HS-27A (cell line): ENCODE results near the gene KLHL30.

Experiments used
- DNase-seq: peaks from one replicate; pipeline ENCODE4 v3.0.0-alpha.2; 2012; ENCODE audit warnings: low read depth, missing footprints

Gene KLHL30

GRCh38 chr2:238145851-238146250, 7.4 kb downstream of the KLHL30 start:
- no peak for DNase-seq

GRCh38 chr2:238146884-238147544, 8.5 kb downstream of the KLHL30 start:
- no peak for DNase-seq

- no peak for DNase-seq
Observed at GRCh38 chr2:238148981-238149380, 10.5 kb downstream of the KLHL30 start.

- DNase-seq: no peak
Observed at GRCh38 chr2:238149841-238150572, 11.5 kb downstream of the KLHL30 start.

GRCh38 chr2:238150686-238151085, 12.2 kb downstream of the KLHL30 start:
- no peak for DNase-seq

- no peak for DNase-seq
Observed at GRCh38 chr2:238151205-238151604, 12.7 kb downstream of the KLHL30 start.

- no peak for DNase-seq
Observed at GRCh38 chr2:238151628-238152235, 13.3 kb downstream of the KLHL30 start.

- no peak for DNase-seq
Observed at GRCh38 chr2:238152771-238153688, 14.6 kb downstream of the KLHL30 start.

- DNase-seq: no peak
Observed at GRCh38 chr2:238154570-238154969, 16.1 kb downstream of the KLHL30 start.

GRCh38 chr2:238155051-238155760, 16.7 kb downstream of the KLHL30 start:
- no peak for DNase-seq

GRCh38 chr2:238155761-238156694, 17.6 kb downstream of the KLHL30 start:
- DNase-seq: no peak

- DNase-seq: no peak
Observed at GRCh38 chr2:238157506-238158017, 19.1 kb downstream of the KLHL30 start.

- no peak for DNase-seq
Observed at GRCh38 chr2:238158018-238158508, 19.6 kb downstream of the KLHL30 start.

- no peak for DNase-seq
Observed at GRCh38 chr2:238158509-238159070, 20.1 kb downstream of the KLHL30 start, which contains the start of gene ERFE. TSS of gene ERFE (plus strand) at chr2:238158970. CDS start at chr2:238159008, 38 bp downstream.

GRCh38 chr2:238159071-238159539, 20.6 kb downstream of the KLHL30 start:
- no peak for DNase-seq

- DNase-seq: no peak
Observed at GRCh38 chr2:238159661-238160205, 21.3 kb downstream of the KLHL30 start.

- DNase-seq: no peak
Observed at GRCh38 chr2:238160206-238161129, 22.0 kb downstream of the KLHL30 start.
